Measurements from ENCODE around the gene ZDHHC8.

ZDHHC8 gene

GRCh38 chr22:20130319-20130718 lies 1.3 kb upstream of the ZDHHC8 start:
- H3K4me3 ChIP-seq (ENCODE audit: low read length): no peak overlapping the region
- no peak overlapping the region for H3K9ac ChIP-seq (ENCODE audit: low read length)
- H3K27me3 ChIP-seq (ENCODE audit: control insufficient read depth, insufficient read depth, low read length): no peaks in the 10 kb centered on the region
- peaks cover 6% of the 10 kb centered on the region for H3K36me3 ChIP-seq (ENCODE audit: control insufficient read depth, insufficient read depth, low read length)
- no peaks in the 10 kb centered on the region for H3K9me3 ChIP-seq (ENCODE audit: control insufficient read depth, low read length)
- peaks cover 23% of the 10 kb centered on the region for H3K4me1 ChIP-seq (ENCODE audit: control insufficient read depth, insufficient read depth, low read length)

GRCh38 chr22:20130731-20131596 lies 640 bp upstream of the ZDHHC8 start:
- H3K9me3 ChIP-seq (ENCODE audit: control insufficient read depth, low read length): no peaks in the 10 kb centered on the region
- no peaks in the 10 kb centered on the region for H3K27me3 ChIP-seq (ENCODE audit: control insufficient read depth, insufficient read depth, low read length)
- H3K4me3 ChIP-seq (ENCODE audit: low read length): peak overlapping the region; percentile 31
- no peaks in the 10 kb centered on the region for H3K36me3 ChIP-seq (ENCODE audit: control insufficient read depth, insufficient read depth, low read length)
- H3K9ac ChIP-seq (ENCODE audit: low read length): peak overlapping the region; percentile 68
- H3K4me1 ChIP-seq (ENCODE audit: control insufficient read depth, insufficient read depth, low read length): peaks cover 24% of the 10 kb centered on the region

DNA sequence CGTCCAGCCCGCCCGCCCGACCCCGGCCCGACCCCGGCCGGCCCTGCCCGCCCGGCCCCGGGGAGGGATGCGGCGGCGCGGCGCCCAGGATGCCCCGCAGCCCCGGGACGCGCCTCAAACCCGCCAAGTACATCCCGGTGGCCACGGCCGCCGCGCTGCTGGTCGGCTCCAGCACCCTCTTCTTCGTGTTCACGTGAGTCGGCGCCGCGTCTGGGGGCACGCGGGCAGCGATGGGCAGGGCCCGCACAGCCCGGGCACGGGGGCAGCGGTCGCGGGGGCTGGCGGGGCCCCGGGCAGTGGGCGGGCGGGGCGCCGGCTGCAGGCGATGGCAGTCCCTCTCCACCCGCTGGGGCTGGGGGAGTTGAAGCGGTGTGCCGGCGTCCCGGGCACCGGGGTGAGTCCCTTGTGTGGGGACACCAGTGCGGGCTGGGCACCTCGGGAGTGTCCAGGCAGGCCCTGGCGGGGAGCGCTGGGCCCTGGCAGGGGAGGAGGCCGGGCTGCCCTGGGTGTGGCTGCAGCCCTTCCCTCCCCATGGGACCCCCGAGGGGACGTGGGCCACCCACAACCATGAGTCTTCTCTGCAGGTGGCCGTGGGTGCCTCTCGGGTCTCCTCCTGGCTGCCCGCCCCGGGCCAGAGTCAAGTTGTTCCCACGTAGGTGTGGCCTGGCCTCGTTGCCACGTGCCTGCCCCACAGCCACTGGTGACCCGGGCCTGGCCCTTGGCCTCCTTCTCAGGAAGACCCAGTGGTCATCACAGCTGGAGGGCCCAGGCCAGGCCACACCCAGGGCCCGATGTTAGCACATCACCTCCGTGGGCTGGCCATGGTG lies 468 bp downstream of the ZDHHC8 start:
- H3K9ac ChIP-seq (ENCODE audit: low read length): peak overlapping the region; percentile 64
- peak overlapping the region; percentile 25 for H3K4me3 ChIP-seq (ENCODE audit: low read length)
- H3K9me3 ChIP-seq (ENCODE audit: control insufficient read depth, low read length): no peaks in the 10 kb centered on the region
- no peaks in the 10 kb centered on the region for H3K27me3 ChIP-seq (ENCODE audit: control insufficient read depth, insufficient read depth, low read length)
- H3K4me1 ChIP-seq (ENCODE audit: control insufficient read depth, insufficient read depth, low read length): peaks cover 24% of the 10 kb centered on the region
- H3K36me3 ChIP-seq (ENCODE audit: control insufficient read depth, insufficient read depth, low read length): no peaks in the 10 kb centered on the region

- H3K4me3 ChIP-seq (ENCODE audit: low read length): peak overlapping the region; percentile 25
- H3K27me3 ChIP-seq (ENCODE audit: control insufficient read depth, insufficient read depth, low read length): no peaks in the 10 kb centered on the region
- H3K9me3 ChIP-seq (ENCODE audit: control insufficient read depth, low read length): no peaks in the 10 kb centered on the region
- peaks cover 30% of the 10 kb centered on the region for H3K4me1 ChIP-seq (ENCODE audit: control insufficient read depth, insufficient read depth, low read length)
- peak overlapping the region; percentile 64 for H3K9ac ChIP-seq (ENCODE audit: low read length)
- H3K36me3 ChIP-seq (ENCODE audit: control insufficient read depth, insufficient read depth, low read length): no peaks in the 10 kb centered on the region
These were observed 1.2 kb downstream of the ZDHHC8 start for GRCh38 chr22:20132686-20133246.

- Histone ChIP-seq H3K27me3 (ENCODE audit: control insufficient read depth, insufficient read depth, low read length) (no peaks in the 10 kb centered on the region), H3K36me3 (ENCODE audit: control insufficient read depth, insufficient read depth, low read length) (no peaks in the 10 kb centered on the region), H3K9me3 (ENCODE audit: control insufficient read depth, low read length) (no peaks in the 10 kb centered on the region), H3K9ac (ENCODE audit: low read length) (no peak overlapping the region), H3K4me3 (ENCODE audit: low read length) (no peak overlapping the region), H3K4me1 (ENCODE audit: control insufficient read depth, insufficient read depth, low read length) (peaks cover 33% of the 10 kb centered on the region)
These were observed 2.4 kb downstream of the ZDHHC8 start for GRCh38 chr22:20133930-20134549.

GRCh38 chr22:20135265-20135664 lies 3.7 kb downstream of the ZDHHC8 start:
- Histone ChIP-seq H3K9me3 (ENCODE audit: control insufficient read depth, low read length) (no peaks in the 10 kb centered on the region), H3K27me3 (ENCODE audit: control insufficient read depth, insufficient read depth, low read length) (no peaks in the 10 kb centered on the region), H3K9ac (ENCODE audit: low read length) (no peak overlapping the region), H3K4me1 (ENCODE audit: control insufficient read depth, insufficient read depth, low read length) (peaks cover 32% of the 10 kb centered on the region), H3K4me3 (ENCODE audit: low read length) (no peak overlapping the region), H3K36me3 (ENCODE audit: control insufficient read depth, insufficient read depth, low read length) (no peaks in the 10 kb centered on the region)

DNA sequence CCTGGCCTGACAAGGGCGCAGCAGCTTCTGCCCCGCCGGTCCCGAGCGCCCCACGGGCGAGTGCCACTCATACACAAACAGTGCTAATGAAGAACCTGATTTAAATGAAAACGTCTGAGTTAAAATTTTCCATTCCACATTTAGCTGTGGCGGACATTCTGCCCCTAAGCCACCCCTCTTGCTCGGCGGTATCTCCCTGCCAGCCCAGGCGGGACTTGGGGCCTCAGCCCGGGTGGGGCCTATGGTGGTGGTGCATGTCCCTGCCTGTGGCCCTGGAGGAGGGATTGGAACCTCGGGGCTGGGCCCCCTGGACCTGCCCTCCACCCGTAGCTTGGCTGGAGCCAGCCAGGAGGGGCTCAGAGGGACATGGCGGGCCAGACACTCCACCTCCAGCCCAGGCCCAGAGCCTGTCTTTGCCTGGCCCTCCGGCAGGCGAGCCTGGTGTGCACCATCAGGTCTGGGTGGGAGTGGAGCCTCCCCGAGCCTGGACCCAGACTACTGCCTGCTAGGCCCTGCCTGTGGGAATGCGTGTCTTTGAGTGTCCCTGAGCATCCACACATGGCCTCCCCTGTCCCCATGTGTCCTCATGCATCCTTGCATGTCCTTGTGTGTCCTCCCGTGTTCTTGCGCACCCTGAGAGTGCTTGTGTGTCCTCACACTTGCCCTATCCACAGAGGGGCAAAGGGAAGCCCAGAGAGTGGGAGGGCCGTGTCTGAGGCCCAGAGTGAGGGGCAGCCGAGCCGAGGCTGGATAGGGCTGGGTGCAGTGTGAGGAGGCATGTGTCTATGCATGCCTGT lies 4.4 kb downstream of the ZDHHC8 start:
- no peak overlapping the region for H3K4me3 ChIP-seq (ENCODE audit: low read length)
- H3K4me1 ChIP-seq (ENCODE audit: control insufficient read depth, insufficient read depth, low read length): peaks cover 27% of the 10 kb centered on the region
- H3K27me3 ChIP-seq (ENCODE audit: control insufficient read depth, insufficient read depth, low read length): no peaks in the 10 kb centered on the region
- no peaks in the 10 kb centered on the region for H3K9me3 ChIP-seq (ENCODE audit: control insufficient read depth, low read length)
- H3K36me3 ChIP-seq (ENCODE audit: control insufficient read depth, insufficient read depth, low read length): no peaks in the 10 kb centered on the region
- no peak overlapping the region for H3K9ac ChIP-seq (ENCODE audit: low read length)

- H3K36me3 ChIP-seq (ENCODE audit: control insufficient read depth, insufficient read depth, low read length): no peaks in the 10 kb centered on the region
- H3K4me3 ChIP-seq (ENCODE audit: low read length): no peak overlapping the region
- H3K9me3 ChIP-seq (ENCODE audit: control insufficient read depth, low read length): no peaks in the 10 kb centered on the region
- H3K9ac ChIP-seq (ENCODE audit: low read length): no peak overlapping the region
- H3K4me1 ChIP-seq (ENCODE audit: control insufficient read depth, insufficient read depth, low read length): peaks cover 27% of the 10 kb centered on the region
- H3K27me3 ChIP-seq (ENCODE audit: control insufficient read depth, insufficient read depth, low read length): no peaks in the 10 kb centered on the region
These were observed 4.9 kb downstream of the ZDHHC8 start for GRCh38 chr22:20136603-20136873.

DNA sequence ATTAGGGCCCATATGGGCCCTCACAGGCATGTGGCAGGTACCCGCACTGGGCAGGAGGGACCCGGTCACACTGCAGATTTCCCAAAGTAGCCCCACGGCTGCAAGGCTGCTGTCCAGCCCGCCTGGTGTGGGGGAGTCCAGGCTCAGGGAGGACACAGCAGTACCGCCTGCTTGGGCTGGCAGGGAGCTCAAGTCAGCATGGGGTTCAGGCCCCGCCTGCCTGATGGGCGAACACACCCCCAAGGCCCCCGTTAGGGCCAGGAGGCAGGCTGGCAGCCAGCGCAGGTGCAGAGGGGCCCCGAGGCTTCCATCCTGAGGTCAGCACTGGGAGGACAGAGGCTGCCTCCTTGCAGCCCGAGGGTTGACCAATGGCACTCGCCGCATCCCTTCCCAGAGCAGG lies 5.5 kb downstream of the ZDHHC8 start:
- Histone ChIP-seq H3K9me3 (ENCODE audit: control insufficient read depth, low read length) (no peaks in the 10 kb centered on the region), H3K36me3 (ENCODE audit: control insufficient read depth, insufficient read depth, low read length) (no peaks in the 10 kb centered on the region), H3K27me3 (ENCODE audit: control insufficient read depth, insufficient read depth, low read length) (no peaks in the 10 kb centered on the region), H3K9ac (ENCODE audit: low read length) (no peak overlapping the region), H3K4me1 (ENCODE audit: control insufficient read depth, insufficient read depth, low read length) (peaks cover 27% of the 10 kb centered on the region), H3K4me3 (ENCODE audit: low read length) (no peak overlapping the region)

GRCh38 chr22:20137671-20138416 lies 6.2 kb downstream of the ZDHHC8 start:
- H3K9ac ChIP-seq (ENCODE audit: low read length): no peak overlapping the region
- H3K4me3 ChIP-seq (ENCODE audit: low read length): no peak overlapping the region
- H3K9me3 ChIP-seq (ENCODE audit: control insufficient read depth, low read length): no peaks in the 10 kb centered on the region
- no peaks in the 10 kb centered on the region for H3K36me3 ChIP-seq (ENCODE audit: control insufficient read depth, insufficient read depth, low read length)
- H3K27me3 ChIP-seq (ENCODE audit: control insufficient read depth, insufficient read depth, low read length): no peaks in the 10 kb centered on the region
- H3K4me1 ChIP-seq (ENCODE audit: control insufficient read depth, insufficient read depth, low read length): peaks cover 19% of the 10 kb centered on the region

DNA sequence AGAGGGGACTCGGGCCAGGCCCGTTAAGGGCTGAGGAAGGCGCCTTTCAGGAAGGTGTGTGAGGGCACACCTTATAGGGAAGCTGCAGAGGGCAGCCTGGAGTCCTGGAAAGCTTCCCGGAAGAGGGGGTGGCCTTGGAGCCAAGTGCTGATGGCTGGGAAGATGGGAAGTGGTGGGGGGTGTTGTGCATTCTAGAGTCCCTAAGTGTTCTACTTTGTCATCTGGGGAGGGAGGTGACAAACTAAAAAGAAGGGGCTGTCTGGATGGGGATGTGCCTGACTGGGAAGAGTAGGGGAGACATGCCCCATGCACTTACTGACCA lies 6.8 kb downstream of the ZDHHC8 start:
- H3K4me1 ChIP-seq (ENCODE audit: control insufficient read depth, insufficient read depth, low read length): peaks cover 17% of the 10 kb centered on the region

More for the DNA sequence above, 6.8 kb downstream of the ZDHHC8 start:
- H3K9ac ChIP-seq (ENCODE audit: low read length): no peak overlapping the region
- no peaks in the 10 kb centered on the region for H3K27me3 ChIP-seq (ENCODE audit: control insufficient read depth, insufficient read depth, low read length)
- H3K36me3 ChIP-seq (ENCODE audit: control insufficient read depth, insufficient read depth, low read length): no peaks in the 10 kb centered on the region
- no peak overlapping the region for H3K4me3 ChIP-seq (ENCODE audit: low read length)
- H3K9me3 ChIP-seq (ENCODE audit: control insufficient read depth, low read length): no peaks in the 10 kb centered on the region
